ENCODE measurements around the gene SEPTIN8. TPM values are rescaled to one million over a fixed set of nuclear protein-coding genes. Genes with fewer than 3 reads are reported as not detected.

Gene SEPTIN8
- total RNA-seq, 1 experiment from 2014 or later, result 38.2 TPM

DNA sequence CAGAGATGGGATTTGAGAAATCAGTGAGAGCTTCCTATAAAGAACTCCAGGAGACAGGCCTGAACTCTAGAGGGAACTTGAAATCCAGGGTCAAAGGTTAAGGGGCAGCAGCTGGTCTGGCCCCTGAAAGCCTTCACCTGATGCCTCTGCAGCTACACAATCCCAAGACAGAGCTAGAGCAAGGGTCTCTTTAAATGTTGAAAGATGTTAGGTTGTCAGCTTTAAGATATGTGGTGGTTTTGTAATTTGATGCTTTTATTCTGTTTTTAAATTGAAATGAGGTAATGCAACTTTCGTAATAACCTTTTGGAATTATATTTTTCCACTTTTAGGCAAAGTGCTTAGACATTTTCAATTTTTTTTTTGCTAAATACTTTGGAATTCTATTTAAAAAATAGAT, 38.4 kb upstream of the SEPTIN8 start:
- no peak overlapping the region for H4K91ac ChIP-seq (ENCODE audit: insufficient read length, low read depth, low read length)
- no peaks in the 10 kb centered on the region for H3K79me2 ChIP-seq (ENCODE audit: insufficient read depth, low read length)
- no peak overlapping the region for H3K18ac ChIP-seq (ENCODE audit: insufficient read length, low read depth, low read length)
- Mint-ChIP-seq H3K27ac (no peak overlapping the region), H3K27me3 (ENCODE audit: low read depth) (peaks cover 80% of the 10 kb centered on the region), H3K9me3 (peaks cover 0 to 4% of the 10 kb centered on the region in 2 experiments; a peak in 3 of 5 replicates), H3K4me3 (no peak overlapping the region), H3K4me1 (peaks cover 9 to 20% of the 10 kb centered on the region in 2 experiments), H3K36me3 (ENCODE audit: insufficient read depth in 1 of 3, low read depth in 3 of 3) (peaks cover 0 to 4% (median 0%) of the 10 kb centered on the region in 3 experiments; a peak in 3 of 7 replicates)
- H3K79me1 ChIP-seq (ENCODE audit: insufficient read depth, low read depth, low read length, poor library complexity, severe bottlenecking), result no peaks in the 10 kb centered on the region
- no peaks in the 10 kb centered on the region for H3K9me3 ChIP-seq (ENCODE audit: control insufficient read depth, low read depth, low read length)
- H3K9ac ChIP-seq (ENCODE audit: extremely low read depth, insufficient read length, low read length), result no peak overlapping the region
- H3K4me2 ChIP-seq (ENCODE audit: insufficient read depth, insufficient read length, low read length), result no peak overlapping the region
- peaks cover 32% of the 10 kb centered on the region for H3K27me3 ChIP-seq (ENCODE audit: insufficient read depth, low read length)
- TF ChIP-seq, protein P1, sequence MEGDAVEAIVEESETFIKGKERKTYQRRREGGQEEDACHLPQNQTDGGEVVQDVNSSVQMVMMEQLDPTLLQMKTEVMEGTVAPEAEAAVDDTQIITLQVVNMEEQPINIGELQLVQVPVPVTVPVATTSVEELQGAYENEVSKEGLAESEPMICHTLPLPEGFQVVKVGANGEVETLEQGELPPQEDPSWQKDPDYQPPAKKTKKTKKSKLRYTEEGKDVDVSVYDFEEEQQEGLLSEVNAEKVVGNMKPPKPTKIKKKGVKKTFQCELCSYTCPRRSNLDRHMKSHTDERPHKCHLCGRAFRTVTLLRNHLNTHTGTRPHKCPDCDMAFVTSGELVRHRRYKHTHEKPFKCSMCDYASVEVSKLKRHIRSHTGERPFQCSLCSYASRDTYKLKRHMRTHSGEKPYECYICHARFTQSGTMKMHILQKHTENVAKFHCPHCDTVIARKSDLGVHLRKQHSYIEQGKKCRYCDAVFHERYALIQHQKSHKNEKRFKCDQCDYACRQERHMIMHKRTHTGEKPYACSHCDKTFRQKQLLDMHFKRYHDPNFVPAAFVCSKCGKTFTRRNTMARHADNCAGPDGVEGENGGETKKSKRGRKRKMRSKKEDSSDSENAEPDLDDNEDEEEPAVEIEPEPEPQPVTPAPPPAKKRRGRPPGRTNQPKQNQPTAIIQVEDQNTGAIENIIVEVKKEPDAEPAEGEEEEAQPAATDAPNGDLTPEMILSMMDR (conservative IDR thresholded peaks at IDR 0.05), result no peak
- no peak overlapping the region for H3K56ac ChIP-seq (ENCODE audit: insufficient read length, low read depth, low read length)
- no peak overlapping the region for H2BK20ac ChIP-seq (ENCODE audit: low read depth, low read length, poor library complexity, severe bottlenecking)
- DNase-seq, result no peak
- WGBS (ENCODE audit: extremely low coverage, insufficient read length, low lambda C conversion rate), result no CpG with 5 or more reads among the region's 1 CpG
- no peak overlapping the region for H3K27ac ChIP-seq (ENCODE audit: insufficient read length, low read depth, low read length)
- no peak overlapping the region for H2AFZ ChIP-seq (ENCODE audit: low read length)
- H2BK12ac ChIP-seq (ENCODE audit: insufficient read length, low read depth, low read length), result no peak overlapping the region
- no peak overlapping the region for H2BK15ac ChIP-seq (ENCODE audit: low read depth, low read length)
- H3T11ph ChIP-seq (ENCODE audit: low read length), result no peak overlapping the region
- no peak overlapping the region for H2BK120ac ChIP-seq (ENCODE audit: low read depth, low read length, poor library complexity, severe bottlenecking)
- no peaks in the 10 kb centered on the region for H3K4me1 ChIP-seq (ENCODE audit: insufficient read depth, low read length)
- H3K23ac ChIP-seq (ENCODE audit: insufficient read length, low read depth, low read length), result no peak overlapping the region
- no peak overlapping the region for H3K14ac ChIP-seq (ENCODE audit: insufficient read depth, low read length)
- H3K4ac ChIP-seq (ENCODE audit: low read depth, low read length), result no peak overlapping the region
- no peak overlapping the region for H2BK5ac ChIP-seq (ENCODE audit: insufficient read length, low read length)
- no peak overlapping the region for H4K8ac ChIP-seq (replicated peaks; ENCODE audit: insufficient read length, low read depth, low read length)
- H4K20me1 ChIP-seq (ENCODE audit: control insufficient read depth, insufficient read depth, insufficient read length), result no peaks in the 10 kb centered on the region
- H4K5ac ChIP-seq (ENCODE audit: insufficient read length, low read depth, low read length), result no peak overlapping the region
- H3K23me2 ChIP-seq (ENCODE audit: insufficient read length, low read depth, low read length, poor library complexity, severe bottlenecking), result no peaks in the 10 kb centered on the region
- no peak overlapping the region for H2AK5ac ChIP-seq (ENCODE audit: insufficient read length, low read length)

Measured in H9 (cell line).